ENCODE data around the gene LMF2. TPM values are rescaled to one million over a fixed set of nuclear protein-coding genes. Genes with fewer than 3 reads are reported as not detected.

Gene LMF2, protein sequence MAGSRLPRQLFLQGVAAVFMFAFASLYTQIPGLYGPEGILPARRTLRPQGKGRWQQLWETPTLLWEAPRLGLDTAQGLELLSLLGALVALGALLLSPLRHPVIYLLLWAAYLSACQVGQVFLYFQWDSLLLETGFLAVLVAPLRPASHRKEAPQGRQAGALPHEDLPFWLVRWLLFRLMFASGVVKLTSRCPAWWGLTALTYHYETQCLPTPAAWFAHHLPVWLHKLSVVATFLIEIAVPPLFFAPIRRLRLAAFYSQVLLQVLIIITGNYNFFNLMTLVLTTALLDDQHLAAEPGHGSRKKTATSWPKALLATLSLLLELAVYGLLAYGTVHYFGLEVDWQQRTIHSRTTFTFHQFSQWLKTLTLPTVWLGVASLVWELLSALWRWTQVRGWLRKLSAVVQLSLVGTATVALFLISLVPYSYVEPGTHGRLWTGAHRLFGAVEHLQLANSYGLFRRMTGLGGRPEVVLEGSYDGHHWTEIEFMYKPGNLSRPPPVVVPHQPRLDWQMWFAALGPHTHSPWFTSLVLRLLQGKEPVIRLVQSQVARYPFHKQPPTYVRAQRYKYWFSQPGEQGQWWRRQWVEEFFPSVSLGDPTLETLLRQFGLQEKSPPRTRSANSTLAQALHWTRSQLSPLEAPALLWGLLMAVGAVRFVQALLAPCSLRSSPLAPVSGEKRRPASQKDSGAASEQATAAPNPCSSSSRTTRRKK
- total RNA-seq (2014; rRNA removed; shearing (Covaris generic)), result 34.7 and 53.5 TPM in 2 replicates

DNA sequence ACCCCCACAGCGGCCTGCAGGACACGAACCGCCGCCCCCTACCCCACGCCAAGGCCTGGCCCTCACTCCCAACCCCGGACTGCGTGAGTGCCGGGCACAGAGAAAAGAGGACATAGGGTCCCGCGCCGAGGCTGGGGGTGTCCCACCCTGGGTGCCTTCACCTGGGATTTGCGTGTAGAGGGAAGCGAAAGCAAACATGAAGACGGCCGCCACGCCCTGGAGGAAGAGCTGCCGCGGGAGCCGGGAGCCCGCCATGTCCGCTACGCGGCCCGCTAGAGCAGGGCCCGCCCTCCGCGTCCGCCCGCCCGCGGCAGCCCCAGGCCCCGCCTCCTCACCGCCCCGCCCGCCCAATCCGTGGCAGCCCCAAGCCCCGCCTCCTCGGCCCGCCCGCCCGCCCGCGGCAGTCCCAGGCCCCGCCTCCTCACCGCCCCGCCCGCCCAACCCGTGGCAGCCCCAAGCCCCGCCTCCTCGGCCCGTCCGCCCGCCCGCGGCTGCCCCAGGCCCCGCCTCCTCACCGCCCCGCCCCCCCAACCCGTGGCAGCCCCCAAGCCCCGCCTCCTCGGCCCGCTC, at the start of gene LMF2:
LMF2 (minus strand) TSS at position 282 of the 570 bp plus-strand sequence; CDS start at position 255, 27 bp downstream.
- Histone ChIP-seq H3K36me3 (peaks cover 57% of the 10 kb centered on the region), H3K4me1 (replicated peaks) (peaks cover 22% of the 10 kb centered on the region)

DNA sequence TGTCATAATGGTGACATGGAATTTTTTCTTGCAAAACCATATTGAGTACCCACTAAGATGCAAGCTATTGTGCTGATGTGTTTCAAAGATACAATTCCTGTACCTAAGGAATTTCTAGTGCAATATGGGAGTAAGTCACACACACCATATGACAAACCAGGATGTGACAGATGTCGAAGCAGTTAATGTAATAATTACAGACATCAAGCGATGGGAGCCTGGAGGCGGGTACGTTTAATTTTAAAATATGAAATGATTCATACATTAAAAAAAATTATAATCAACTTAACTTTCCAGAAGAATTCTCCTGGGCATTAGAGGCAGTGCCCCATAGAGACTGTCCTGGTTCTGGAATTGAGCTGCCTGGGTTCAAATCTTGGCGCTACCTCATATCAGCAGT, 49.2 kb upstream of the LMF2 start:
- DNase-seq (ENCODE audit: low read depth in 1 of 2, low spot score in 2 of 2), result no peak
- Histone ChIP-seq H3K27me3 (replicated peaks) (no peaks in the 10 kb centered on the region), H3K4me3 (no peak overlapping the region), H3K36me3 (no peaks in the 10 kb centered on the region), H3K27ac (no peak overlapping the region), H3K4me1 (replicated peaks) (no peaks in the 10 kb centered on the region), H3K9me3 (replicated peaks) (no peaks in the 10 kb centered on the region)

More for the DNA sequence above, at the start of gene LMF2:
- Histone ChIP-seq H3K27me3 (replicated peaks) (no peaks in the 10 kb centered on the region), H3K4me3 (peak within 1 kb of the TSS; percentile 92), H3K27ac (peak within 1 kb of the TSS; percentile 97), H3K9me3 (replicated peaks) (no peaks in the 10 kb centered on the region)
- peak; percentile 71 to 82 for DNase-seq (ENCODE audit: low read depth in 1 of 2, low spot score in 2 of 2)

DNA sequence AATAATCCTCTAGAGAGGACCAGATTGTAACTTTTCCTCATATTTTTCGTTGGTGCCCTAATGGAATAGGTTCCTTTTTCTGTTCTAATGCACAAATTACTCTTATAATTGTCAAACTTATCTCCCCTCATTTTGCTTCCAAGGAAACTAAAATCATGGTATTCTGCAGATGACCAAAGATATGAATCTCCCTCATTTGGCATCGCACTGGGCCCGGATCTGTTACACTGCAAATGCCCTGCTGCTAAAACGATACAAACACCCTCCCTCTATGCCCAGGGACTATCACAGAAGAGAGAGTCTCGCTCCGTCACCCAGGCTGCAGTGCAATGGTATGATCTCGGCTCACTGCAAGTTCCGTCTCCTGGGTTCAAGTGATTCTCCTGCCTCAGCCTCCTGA, 45.8 kb upstream of the LMF2 start:
- DNase-seq (ENCODE audit: low read depth in 1 of 2, low spot score in 2 of 2), result no peak
- Histone ChIP-seq H3K36me3 (no peaks in the 10 kb centered on the region), H3K27ac (no peak overlapping the region), H3K4me3 (no peak overlapping the region), H3K9me3 (replicated peaks) (no peaks in the 10 kb centered on the region), H3K4me1 (replicated peaks) (no peaks in the 10 kb centered on the region), H3K27me3 (replicated peaks) (no peaks in the 10 kb centered on the region)

- H3K4me3 ChIP-seq, result no peak overlapping the region
- H3K4me1 ChIP-seq (replicated peaks), result no peaks in the 10 kb centered on the region
- no peaks in the 10 kb centered on the region for H3K36me3 ChIP-seq
- H3K27ac ChIP-seq, result no peak overlapping the region
- H3K27me3 ChIP-seq (replicated peaks), result no peaks in the 10 kb centered on the region
- no peaks in the 10 kb centered on the region for H3K9me3 ChIP-seq (replicated peaks)
- no peak for DNase-seq (ENCODE audit: low read depth in 1 of 2, low spot score in 2 of 2)
Observed at GRCh38 chr22:50551160-50551752, 43.8 kb upstream of the LMF2 start.

DNA sequence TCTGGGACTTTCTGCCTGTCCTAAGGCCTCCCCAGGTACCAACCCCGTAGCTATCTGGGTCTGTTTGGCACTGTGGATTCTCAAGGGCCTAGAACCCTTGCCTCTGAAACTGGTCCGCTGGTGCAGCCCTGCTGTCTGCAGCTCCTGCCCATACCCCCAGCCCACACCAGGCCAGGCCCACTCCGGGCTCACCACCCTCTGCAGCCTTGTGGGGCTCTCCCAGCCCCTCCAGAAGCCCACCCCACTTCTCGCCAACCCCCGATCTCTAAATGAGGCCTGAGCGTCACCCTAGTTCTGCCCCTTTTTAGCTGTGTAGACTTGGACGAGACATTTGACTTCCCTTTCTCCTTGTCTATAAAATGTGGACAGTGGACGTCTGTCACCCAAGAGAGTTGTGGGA, 42.9 kb upstream of the LMF2 start:
- Histone ChIP-seq H3K27me3 (replicated peaks) (no peaks in the 10 kb centered on the region), H3K36me3 (no peaks in the 10 kb centered on the region), H3K4me1 (replicated peaks) (no peaks in the 10 kb centered on the region), H3K9me3 (replicated peaks) (no peaks in the 10 kb centered on the region), H3K4me3 (no peak overlapping the region), H3K27ac (no peak overlapping the region)
- DNase-seq (ENCODE audit: low read depth in 1 of 2, low spot score in 2 of 2), result no peak

DNA sequence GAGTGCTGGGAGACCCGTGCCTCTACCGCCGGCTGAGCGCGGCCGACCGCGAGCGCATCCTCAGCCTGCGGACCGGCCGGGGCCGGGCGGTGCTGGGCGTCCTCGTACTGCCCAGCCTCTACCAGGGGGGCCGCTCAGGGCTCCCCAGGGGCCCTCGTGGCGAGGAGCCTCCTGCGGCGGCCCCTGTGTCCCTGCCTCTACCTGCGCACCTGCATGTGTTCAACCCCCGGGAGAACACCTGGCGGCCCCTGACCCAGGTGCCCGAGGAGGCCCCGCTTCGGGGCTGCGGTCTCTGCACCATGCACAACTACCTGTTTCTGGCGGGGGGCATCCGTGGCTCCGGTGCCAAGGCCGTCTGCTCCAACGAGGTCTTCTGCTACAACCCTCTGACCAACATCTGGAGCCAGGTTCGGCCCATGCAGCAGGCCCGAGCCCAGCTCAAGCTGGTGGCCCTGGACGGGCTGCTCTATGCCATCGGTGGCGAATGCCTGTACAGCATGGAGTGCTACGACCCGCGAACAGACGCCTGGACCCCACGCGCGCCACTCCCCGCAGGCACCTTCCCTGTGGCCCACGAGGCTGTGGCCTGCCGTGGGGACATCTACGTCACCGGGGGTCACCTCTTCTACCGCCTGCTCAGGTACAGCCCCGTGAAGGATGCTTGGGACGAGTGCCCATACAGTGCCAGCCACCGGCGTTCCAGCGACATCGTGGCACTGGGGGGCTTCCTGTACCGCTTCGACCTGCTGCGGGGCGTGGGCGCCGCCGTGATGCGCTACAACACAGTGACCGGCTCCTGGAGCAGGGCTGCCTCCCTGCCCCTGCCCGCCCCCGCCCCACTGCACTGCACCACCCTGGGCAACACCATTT, 41.7 kb upstream of the LMF2 start:
- Histone ChIP-seq H3K9me3 (replicated peaks) (no peaks in the 10 kb centered on the region), H3K4me1 (replicated peaks) (no peaks in the 10 kb centered on the region), H3K27me3 (replicated peaks) (no peaks in the 10 kb centered on the region), H3K27ac (no peak overlapping the region), H3K4me3 (no peak overlapping the region), H3K36me3 (no peaks in the 10 kb centered on the region)
- DNase-seq (ENCODE audit: low read depth in 1 of 2, low spot score in 2 of 2), result no peak

- no peak overlapping the region for H3K27ac ChIP-seq
- no peaks in the 10 kb centered on the region for H3K9me3 ChIP-seq (replicated peaks)
- no peaks in the 10 kb centered on the region for H3K27me3 ChIP-seq (replicated peaks)
- no peak for DNase-seq (ENCODE audit: low read depth in 1 of 2, low spot score in 2 of 2)
- H3K4me3 ChIP-seq, result no peak overlapping the region
- H3K4me1 ChIP-seq (replicated peaks), result no peaks in the 10 kb centered on the region
- H3K36me3 ChIP-seq, result no peaks in the 10 kb centered on the region
Observed at GRCh38 chr22:50548040-50548920, 40.8 kb upstream of the LMF2 start.

DNA sequence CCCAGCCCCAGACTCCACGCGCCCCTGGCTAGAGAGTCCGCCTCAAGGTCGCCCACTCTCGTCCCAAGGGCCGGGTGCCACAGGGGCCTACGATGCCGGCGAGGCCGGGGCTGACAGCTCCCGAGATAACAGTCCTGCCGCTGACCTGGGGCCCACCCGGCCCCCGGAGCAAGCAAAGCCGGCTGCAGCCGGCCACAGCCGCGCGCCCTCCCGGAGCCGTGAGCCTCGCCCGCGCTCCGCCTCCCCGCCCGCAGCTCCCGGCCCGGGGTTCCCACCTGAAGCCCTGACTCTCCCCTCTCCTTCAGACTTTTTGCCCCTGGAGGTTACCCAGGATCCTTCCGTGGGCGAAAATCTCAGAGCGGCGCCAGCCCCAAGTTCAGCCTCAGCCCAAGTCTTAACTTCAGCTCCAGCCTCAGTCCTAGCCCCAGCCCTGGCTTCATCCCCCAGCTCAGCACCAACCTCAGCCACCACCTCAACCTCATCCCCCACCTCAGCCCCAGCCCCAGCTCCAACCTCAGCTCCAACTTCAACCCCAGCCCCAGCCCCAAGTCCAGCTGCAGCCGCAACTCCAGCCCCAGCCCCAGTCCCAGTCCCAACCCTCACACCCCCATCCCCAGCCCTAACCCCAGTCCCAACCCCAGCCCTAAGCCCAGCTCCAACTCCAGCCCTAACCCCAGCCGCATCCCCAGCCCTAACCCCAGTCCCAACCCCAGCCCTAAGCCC, 39.9 kb upstream of the LMF2 start:
- Histone ChIP-seq H3K4me3 (no peak overlapping the region), H3K9me3 (replicated peaks) (no peaks in the 10 kb centered on the region), H3K4me1 (replicated peaks) (no peaks in the 10 kb centered on the region), H3K27ac (no peak overlapping the region), H3K27me3 (replicated peaks) (no peaks in the 10 kb centered on the region), H3K36me3 (no peaks in the 10 kb centered on the region)
- DNase-seq (ENCODE audit: low read depth in 1 of 2, low spot score in 2 of 2), result no peak

DNA sequence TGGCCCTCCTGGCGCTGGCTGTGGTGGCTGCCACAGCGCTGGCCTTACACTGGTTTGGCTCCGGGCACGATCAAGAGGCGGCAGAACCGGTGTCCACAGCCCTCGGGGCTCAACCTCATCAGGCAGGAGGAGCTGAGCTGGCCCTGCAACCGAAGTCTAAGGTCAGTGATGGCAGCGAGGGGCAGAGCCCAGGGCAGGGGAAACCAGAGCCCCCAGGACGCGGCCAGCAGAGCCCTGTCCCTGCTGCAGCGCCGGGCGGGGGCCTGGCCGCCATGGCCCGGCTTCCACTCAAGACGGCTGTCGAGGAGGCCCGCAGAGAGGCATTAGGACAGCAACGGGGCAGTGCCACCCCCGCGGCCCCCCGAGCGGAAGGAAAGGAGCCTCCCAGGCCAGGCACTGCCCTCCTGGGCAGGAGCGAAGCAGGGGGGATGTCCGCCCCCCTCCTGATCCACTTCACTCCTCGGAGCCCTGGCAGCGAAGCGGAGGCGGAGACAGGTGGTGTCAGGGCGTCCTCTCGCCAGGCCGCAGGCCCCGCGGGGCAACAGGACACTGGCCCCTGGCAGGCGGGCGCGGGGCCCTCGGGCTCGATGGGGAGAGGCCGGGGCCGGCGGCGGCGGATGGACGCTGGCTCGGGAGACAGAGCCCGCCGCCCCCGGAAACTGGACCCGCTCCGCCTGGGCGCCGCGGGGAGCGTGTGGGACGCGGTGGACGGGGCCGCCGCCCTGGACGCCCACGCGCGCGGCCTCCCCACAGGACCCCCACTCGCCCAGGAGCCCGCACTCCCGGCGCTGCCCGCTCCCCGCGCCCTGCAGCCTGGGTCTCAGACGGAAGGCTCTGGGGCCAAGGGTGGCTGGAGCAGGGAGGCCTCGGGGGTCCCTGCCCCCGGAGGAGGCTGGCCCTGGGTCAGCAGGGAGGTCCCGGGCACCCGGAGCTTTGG, 39.1 kb upstream of the LMF2 start:
- H3K9me3 ChIP-seq (replicated peaks), result no peaks in the 10 kb centered on the region
- H3K4me3 ChIP-seq, result no peak overlapping the region
- H3K36me3 ChIP-seq, result no peaks in the 10 kb centered on the region
- no peak overlapping the region for H3K27ac ChIP-seq
- DNase-seq (ENCODE audit: low read depth in 1 of 2, low spot score in 2 of 2), result no peak
- no peaks in the 10 kb centered on the region for H3K27me3 ChIP-seq (replicated peaks)
- peaks cover 4% of the 10 kb centered on the region; the same call in 1 of the 2 replicates for H3K4me1 ChIP-seq (replicated peaks)

GRCh38 chr22:50545522-50546325, 38.2 kb upstream of the LMF2 start, which contains the start of gene KLHDC7B:
Gene KLHDC7B (plus strand): TSS chr22:50545899. CDS start chr22:50546244, 345 bp downstream.
- Histone ChIP-seq H3K9me3 (replicated peaks) (no peaks in the 10 kb centered on the region), H3K36me3 (no peaks in the 10 kb centered on the region), H3K4me3 (no peak within 1 kb of the TSS), H3K27me3 (replicated peaks) (no peaks in the 10 kb centered on the region), H3K27ac (no peak within 1 kb of the TSS), H3K4me1 (replicated peaks) (peaks cover 9% of the 10 kb centered on the region)
- DNase-seq (ENCODE audit: low read depth in 1 of 2, low spot score in 2 of 2), result no peak
